ENCODE measurements around the gene ZDHHC16.
"Not testable (repeated sequence)": the region's sequence is repeated elsewhere in the genome, so short reads cannot be mapped to it uniquely, and the experiment has no call there.

ZDHHC16 gene

DNA sequence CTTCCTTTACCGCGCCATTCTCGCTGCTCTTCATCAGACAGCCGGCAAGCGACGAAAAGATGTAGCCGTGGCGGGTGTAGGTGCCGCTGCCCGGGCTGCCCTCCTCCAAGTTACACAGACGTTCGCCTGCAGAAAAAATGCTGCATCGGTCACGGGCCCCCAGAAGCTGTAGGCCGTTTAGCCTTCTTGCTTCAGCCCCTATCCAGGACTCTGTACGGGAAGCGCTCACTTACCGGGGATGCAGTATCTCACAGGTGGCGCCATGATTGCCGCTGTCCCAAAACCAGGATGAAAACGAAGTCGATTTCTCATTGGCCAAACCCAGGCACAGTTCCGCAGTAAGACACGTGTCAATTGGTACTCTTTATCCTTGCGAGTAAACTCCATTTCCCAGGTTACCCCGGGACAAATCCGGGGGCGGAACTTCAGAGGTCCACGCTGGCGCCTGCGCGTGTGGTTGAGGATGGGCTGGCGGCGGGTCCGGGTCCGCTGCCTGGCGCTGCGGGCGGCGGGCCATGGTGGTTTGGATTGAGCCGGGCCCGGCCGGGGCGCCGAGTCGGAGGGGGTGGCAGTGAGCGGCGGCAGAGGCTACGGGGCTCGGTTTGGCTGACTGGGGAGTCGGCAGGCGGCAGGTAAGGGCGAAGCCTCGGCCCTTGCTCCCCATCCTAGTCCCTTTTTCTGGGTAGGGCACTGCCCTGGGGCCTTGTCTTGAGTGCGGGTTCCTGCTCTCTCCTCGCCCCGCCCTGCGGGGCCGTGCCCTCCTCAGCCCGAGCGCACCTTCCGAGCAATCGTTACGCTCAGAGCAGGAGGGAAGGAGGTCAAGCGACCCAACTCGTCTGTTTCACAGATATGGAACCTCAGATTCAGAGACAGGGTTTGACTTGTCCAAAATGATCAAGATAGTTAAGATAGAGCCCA lies at the start of gene ZDHHC16, which contains the start of gene EXOSC1:
ZDHHC16 (plus strand) TSS at position 454 of the 918 bp plus-strand sequence. CDS start 5,501 bp downstream, outside the sequence.
EXOSC1 (minus strand) TSS at position 285 of the 918 bp plus-strand sequence; CDS start at position 264, 21 bp downstream.
- DNase-seq (ENCODE audit: low spot score) = peak; percentile 91

DNA sequence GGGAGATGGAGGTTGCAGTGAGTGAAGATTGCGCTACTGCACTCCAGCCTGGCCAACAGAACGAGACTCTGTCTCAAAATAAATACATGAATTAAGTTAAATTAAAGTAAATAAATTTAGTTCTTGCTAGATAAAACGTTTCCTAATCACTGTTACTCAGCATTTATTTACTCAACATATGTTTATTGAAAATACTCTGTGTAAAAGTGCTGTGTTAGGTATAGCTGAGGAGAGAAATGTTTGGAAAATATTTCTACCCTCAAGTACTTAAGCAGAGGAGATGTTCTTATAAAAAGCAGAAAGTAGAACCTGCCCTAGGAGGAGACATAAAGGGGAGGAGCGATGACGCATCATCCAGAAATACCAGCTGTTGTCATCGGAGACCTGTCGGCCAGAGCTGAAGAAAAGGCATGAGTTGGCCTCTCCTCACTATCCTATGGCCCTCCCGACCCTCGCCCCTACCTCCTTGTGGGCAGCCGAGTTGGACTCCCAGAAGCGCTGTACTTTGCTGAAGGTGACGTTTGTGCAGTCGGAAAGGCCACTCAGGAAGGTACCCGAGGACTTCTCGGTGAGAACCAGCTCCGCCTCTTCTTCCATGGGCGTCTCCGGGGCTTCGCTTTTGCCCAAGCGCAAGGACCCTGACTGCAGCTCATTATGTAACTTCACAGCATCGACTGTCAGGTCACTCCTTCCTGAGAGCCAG lies 46.0 kb upstream of the ZDHHC16 start:
- peak; percentile 53 for DNase-seq (ENCODE audit: low spot score)

DNA sequence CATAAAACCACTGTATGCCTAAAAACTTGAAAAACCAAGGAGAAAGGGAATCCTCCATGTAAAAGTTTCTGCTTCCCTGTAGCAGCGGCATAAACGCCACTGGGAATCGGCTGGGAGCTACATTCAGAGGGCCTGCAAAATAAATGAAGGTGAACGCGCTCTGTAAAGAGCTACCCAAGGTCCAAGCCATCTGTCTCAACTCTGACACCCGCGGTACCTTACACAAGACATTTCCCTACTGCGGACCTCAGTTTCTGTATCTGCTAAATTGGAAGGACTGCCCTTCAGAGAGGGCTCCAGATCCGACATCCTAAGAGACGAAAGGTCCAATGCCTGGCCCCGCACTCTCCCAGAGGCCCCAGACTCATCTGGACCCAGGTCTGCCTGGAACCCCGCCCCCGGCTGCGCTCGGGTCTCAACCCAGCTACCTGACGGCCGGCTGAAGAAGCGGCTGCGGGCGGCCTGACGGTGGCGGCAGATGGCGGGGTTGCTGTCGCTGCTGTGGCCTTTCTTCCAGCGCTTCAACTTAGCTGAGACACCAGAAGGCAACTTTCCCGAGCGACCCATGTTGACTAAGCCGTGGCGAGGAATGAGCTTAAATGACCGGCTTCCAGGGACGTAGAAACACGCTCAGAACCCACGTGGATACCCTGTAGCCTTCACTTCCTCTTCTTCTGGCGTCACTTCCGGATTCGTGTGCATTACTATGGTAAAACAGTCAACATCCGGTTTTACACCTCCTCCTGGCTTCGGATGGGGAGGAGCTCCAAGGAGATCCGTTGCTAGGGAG lies 45.1 kb upstream of the ZDHHC16 start, which contains the start of gene RRP12:
RRP12 (minus strand) TSS at position 676 of the 790 bp plus-strand sequence; CDS start at position 567, 109 bp downstream.
- peak; percentile 83 for DNase-seq (ENCODE audit: low spot score)

DNA sequence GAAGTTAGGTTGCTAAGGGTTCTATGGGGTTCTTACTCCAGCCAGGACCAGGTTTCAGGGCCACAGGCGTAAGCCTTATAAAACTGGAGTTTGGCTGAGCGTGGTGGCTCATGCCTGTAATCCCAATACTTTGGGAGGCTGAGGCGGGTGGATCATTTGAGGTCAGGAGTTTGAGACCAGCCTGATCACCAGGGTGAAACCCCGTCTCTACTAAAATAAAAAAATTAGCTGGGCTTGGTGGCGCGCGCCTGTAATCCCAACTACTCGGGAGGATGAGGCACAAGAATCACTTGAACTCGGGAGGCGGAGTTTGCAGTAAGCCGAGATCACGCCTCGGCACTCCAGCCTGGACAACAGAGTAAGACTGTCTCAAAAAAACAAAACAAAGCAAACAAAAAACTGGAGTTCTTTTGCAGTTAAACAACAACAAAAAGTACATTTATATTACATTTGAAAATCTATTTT lies 44.5 kb upstream of the ZDHHC16 start:
- no peak for DNase-seq (ENCODE audit: low spot score)

DNA sequence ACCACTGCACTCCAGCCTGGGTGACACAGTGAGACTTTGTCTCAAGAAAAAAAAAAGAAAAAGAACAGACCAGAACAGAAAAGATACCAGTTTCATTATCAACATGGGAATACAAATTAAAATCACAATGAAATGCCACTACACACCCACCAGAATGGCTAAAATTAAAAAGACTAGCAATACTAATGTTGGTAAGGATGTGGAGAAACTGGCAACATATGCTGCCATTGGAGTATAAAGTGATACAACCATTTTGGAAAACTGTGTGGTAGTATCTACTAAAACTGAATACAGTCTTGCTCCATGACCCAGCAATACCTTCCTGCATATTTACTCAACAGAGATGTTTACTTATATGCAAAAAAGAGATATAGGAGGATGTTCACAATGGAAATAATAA lies 41.9 kb upstream of the ZDHHC16 start:
- no peak for DNase-seq (ENCODE audit: low spot score)

DNA sequence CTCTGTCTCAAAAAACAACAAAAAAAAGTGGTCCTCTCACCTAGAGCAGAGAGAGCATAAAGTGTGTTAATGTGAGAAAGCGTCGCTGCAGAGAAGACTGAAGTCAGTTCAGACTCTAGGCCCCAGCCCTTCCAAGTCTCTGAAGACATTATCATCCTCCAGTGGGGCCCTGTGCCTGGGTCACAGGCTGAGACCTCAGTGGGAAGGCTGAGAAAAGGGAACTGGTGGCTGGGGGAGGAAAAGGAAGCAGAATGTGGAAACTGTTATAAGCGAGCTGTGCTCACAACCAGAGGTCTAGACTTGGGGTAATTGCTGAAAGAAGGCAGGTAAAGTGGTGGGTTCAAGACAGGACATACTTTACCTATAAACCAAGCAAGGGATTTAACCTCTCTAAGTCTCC lies 39.9 kb upstream of the ZDHHC16 start:
- DNase-seq (ENCODE audit: low spot score) = no peak

DNA sequence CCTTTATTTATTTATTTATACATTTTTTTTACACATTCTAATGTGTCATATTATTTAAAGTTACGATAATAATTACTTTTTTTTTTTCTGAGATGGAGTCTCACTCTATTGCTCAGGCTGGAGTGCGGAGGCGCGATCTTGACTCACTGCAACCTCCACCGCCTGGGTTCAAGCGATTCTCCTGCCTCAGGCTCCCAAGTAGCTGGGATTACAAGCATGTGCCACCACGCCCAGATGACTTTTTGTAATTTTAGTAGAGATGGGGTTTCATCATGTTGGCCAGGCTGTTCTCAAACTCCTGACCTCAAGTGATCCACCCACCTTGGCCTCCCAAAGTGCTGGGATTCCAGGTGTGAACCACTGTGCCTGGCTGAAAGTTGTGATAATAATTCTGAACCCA lies 39.5 kb upstream of the ZDHHC16 start:
- not testable (repeated sequence) for DNase-seq (ENCODE audit: low spot score)

DNA sequence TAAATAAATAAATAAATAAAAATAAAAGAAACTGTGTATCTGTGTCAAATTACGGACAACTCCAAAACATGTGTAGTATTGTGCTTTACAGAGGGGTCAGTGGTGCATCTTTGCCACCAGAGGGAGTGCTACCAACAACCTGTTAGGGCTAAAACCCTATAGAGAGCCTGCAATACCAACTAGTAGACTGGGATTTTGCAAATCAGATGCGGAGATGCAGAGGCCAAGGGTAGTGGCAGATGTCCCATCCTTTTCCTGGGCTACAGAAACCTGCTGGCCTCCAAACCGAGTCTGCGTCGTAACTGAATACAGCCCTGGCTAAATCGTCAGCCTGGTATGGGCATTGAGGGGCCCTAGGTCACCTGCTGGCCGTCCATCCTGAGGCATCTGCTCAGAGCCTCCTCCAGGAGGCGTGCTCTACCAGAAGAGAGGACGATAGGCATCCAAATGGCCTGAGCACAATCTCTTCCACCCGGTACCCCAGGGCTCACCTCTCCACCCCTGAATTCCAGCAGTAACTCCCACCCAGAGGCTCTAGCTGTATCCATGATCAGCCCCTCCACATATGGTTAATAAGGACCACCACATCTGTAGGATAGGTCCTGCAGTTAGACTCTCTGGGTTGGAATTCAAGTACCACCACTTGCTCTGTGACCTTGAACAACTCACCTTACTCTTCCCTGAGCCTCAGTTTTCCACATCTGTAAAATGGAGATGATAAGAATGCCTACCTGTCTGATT lies 38.6 kb upstream of the ZDHHC16 start:
- peak; percentile 70 for DNase-seq (ENCODE audit: low spot score)

DNA sequence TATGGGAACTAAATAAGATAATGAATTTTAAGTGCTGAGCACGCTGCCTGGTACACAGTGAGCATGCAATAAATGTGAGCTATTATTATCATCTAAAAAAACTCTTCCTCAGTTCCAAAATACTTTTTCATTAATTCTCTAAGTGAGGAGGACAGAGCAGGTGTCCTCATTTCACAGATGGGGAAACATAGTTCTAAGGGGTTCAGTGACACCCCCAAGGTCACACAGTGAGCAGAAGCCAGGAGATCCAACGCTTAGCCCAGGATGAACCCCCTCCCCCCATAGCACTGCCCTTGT lies 38.1 kb upstream of the ZDHHC16 start:
- DNase-seq (ENCODE audit: low spot score) = no peak

DNA sequence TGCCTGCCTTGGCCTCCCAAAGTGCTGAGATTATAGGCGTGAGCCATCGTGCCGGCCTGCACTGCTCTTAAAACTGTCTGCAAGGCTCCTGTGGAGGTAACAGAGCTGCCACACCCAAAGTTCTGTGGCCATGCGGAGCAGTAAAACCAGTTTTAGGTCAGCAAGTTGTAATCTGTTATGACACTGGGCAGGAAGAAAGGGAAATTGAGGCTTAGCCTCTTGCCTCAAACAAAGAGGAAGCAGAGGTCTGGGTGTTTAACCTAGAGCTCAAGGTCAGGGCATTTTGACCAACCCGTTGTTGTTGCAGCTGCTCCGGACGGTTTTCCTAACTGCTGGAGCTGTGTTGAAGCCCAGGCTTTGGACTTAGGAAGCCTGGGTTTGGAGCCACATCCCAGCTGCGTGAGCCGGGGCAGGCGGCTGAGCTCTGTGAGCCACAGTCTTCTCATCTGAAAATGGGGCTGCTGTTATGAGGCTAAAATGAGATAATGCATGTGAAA lies 37.4 kb upstream of the ZDHHC16 start:
- DNase-seq (ENCODE audit: low spot score) = no peak

DNA sequence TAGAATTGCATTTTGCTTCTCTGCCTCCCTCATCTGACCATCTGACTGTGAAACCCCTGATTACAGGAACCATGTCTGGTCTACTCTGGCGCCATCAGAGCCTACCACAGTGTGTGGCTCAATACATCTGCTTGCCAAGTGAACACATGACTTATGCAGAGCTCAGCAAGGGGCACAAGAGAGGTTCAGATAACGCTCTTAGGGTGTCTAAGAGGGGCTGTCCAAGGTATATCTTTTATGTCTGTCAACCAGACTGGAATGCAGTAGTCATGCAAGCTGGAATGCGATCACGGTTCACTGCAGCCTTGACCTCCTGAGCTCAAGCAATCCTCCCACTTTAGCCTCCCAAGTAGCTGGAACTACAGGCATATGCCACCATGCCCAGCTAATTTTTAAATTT lies 34.6 kb upstream of the ZDHHC16 start:
- DNase-seq (ENCODE audit: low spot score) = no peak

DNA sequence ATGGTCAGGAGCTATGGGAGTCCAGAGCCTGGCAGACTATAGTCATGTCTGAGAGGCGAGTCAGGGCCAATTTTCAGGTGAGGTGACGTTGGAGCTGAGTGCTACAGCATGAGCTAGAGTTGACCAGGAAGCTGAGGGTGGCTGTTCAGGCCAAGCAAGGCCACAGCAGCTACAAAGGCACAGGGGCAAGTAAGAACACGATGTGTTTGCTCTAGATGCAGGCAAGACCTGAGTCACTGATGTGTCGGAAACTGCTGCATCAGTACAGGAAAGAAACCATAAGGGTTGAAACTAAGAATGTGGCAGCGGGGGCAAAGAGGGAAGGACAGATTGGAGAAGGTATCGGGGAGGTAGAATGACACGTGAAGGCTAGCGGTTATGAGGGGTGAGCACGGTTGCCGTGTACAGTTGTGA lies 33.1 kb upstream of the ZDHHC16 start:
- no peak for DNase-seq (ENCODE audit: low spot score)

DNA sequence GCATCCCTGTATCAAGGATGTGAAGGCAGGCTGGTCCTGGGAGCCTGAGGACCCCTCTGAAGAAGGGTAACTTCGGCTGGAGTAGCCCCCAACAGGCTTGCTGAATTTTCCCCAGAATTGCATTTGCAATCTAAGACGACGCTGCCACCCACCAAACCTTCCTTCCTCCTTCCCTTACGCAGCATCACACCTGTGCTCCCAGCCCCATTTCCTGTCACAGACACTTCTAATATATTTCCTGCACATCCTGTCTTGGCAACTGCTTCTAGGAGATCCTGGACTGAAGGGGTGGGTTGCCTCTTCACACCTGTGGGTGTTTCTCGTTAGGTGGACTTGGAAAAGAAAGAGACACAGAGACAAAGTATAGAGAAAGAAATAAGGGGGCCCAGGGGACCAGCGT lies 29.4 kb upstream of the ZDHHC16 start:
- DNase-seq (ENCODE audit: low spot score) = no peak

DNA sequence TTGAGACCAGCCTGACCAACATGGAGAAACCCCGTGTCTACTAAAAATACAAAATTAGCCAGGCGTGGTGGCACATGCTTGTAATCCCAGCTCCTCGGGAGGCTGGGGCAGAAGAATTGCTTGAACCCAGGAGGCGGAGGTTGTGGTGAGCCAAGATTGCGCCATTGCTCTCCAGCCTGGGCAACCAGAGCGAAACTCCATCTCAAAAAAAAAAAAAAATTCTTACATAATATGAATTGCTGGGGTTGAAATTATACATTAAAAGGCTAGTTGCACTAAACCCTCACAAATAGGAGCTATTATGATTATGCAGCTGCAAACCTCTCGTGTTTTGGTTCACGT lies 22.2 kb upstream of the ZDHHC16 start:
- DNase-seq (ENCODE audit: low spot score) = not testable (repeated sequence)

DNA sequence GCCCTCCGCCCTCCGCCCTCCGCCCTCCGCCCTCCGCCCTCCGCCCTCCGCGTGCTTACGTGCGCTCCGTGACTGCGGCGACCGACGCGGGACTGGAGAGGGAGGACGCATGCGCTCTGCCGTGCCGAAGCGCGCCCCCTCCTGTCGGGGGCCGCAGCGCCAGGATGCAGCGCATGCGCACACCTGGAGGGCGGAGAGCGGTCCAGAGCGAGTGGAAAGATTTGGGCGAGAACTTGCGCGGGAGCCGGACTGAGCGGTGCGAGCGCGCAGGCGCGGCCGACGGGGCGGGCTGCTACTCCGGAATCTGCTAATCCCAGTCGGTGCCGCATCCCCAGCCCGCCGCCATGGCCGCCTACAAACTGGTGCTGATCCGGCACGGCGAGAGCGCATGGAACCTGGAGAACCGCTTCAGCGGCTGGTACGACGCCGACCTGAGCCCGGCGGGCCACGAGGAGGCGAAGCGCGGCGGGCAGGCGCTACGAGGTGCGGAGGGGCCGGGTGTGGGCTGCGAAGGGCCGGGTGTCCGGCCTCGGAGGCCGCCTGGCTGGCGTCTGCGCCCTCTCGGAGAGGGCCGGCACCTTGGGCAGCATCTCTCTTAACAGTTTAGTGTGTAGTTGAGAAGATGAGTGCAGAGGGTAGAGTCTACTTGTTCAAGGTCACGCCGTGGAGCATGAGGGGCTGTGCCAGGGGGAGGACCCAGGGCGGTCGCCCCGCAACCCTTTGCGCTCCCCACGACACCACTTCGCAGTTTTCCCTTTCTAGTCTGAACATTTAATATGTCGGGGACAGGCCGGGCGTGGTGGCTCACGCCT lies 19.8 kb upstream of the ZDHHC16 start, which contains the start of gene PGAM1:
PGAM1 (plus strand) TSS at position 228 of the 812 bp plus-strand sequence; CDS start at position 345, 117 bp downstream.
- peak; percentile 98 for DNase-seq (ENCODE audit: low spot score)

DNA sequence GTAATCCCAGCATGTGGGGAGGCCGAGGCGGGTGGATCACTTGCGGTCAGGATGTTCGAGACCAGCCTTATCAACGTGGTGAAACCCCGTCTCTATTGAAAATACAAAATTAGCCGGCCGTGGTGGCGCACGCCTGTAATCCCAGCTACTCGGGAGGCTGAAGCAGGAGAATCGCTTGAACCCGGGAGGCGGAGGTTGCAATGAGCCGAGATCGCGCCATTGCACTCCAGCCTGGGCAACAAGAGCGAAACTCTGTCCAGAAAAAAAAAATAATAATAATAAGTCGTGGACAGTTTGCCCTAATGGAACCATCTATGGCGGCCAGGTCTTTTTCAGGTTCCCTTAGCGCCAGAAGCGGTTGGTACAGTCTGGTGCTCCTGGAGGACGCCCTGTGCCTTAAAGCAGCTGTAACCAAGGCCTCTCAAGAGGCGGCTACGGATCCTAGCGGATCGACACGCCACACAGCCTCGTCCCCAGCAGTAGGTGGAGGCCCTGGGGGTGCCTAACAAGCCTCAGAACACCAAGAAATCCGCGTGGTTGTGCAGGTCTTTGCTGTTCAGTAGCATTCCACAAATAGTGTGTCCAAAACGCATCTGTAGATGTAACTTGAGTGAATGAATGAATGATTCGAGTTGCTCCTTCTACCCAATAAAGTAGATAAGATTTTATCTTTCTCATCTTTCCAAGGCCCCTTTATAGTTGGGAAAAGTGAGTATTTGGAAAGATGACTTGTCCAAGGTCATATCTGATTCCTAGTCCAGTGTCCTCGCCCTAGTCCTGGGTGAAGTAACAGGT lies 19.0 kb upstream of the ZDHHC16 start:
- no peak for DNase-seq (ENCODE audit: low spot score)

DNA sequence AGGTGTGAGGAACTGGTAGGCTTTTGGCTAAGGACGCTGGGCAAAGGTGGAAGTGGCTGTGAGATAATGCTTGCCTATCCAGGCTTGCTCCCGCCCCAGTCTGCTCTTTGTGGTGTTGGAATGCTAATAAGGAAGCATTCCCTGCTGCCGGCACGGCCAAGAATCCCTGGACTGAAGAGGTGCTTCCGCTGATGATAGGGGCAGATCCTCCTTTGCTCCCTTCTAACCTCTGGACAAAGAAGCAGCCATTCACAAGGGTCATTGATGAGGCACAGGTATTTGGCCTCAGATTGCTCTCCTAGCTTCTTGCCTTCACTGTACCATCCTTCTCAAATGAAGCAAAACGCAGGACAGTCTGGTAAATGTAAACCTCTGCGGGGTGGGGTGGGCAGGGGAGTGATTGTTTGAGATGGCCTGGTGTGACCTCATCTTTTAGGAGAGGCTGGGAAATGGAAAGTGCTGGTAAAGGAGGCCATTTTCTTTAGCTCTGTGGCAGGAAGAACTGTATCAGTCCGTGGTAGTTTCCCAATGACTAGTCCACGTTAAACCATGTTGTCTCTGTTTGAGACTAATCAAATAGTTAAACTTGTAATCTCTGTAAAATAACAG lies 18.3 kb upstream of the ZDHHC16 start:
- no peak for DNase-seq (ENCODE audit: low spot score)

DNA sequence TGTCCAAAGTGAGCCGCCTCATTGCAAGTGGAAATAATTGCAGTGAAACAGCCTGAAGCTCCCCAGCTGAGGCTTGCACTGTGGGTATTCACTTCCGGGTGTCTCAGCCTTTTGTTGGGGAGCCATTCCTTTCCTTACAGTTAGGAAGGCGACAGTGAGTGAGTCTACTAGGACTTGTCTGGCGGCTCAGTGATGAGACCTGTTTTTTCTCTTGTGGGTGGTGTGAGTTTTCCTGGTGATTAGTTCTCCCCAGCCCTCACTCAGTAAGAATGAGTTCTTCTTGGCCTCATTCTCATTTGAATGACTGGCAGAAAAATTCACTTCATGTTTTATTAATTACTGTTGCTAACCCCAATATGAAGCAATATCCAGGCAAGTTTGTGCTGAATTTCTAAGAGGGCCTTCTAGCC lies 17.4 kb upstream of the ZDHHC16 start:
- no peak for DNase-seq (ENCODE audit: low spot score)

DNA sequence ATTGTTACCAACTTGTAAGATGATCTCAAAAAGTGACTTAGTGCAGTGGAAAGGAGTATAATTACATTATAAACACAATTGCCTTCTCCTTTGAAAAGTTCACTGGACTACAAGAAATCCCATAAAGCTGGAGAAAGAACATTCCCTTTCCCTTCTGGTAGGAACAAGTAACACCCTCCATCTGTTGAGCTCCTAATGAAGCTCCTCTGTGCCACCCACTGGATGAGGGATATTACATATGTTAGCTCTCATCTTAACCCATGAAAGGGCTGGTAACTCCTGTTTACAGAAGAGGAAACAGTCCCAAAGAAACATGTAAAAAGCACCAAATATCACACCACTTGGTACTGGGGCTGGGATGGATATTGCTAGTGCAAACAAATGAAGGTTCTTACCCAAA lies 11.9 kb upstream of the ZDHHC16 start:
- no peak for DNase-seq (ENCODE audit: low spot score)

All from D341Med (cell line).